ENCODE data around the gene SMIM30. TPM values are rescaled to one million over a fixed set of nuclear protein-coding genes. Genes with fewer than 3 reads are reported as not detected.

SMIM30 gene
- total RNA-seq, 1 experiment from 2014 or later: 32.3 TPM

- H3K27me3 Mint-ChIP-seq (ENCODE audit: low read depth): peaks cover 9% of the 10 kb centered on the region
- no peaks in the 10 kb centered on the region for H3K9me3 Mint-ChIP-seq
- Histone ChIP-seq H2BK12ac (ENCODE audit: insufficient read length, low read depth, low read length) (no peak overlapping the region), H2BK5ac (ENCODE audit: insufficient read length, low read length) (no peak overlapping the region), H3K23me2 (ENCODE audit: insufficient read length, low read depth, low read length, poor library complexity, severe bottlenecking) (no peaks in the 10 kb centered on the region), H3K4ac (ENCODE audit: low read depth, low read length) (no peak overlapping the region), H4K5ac (ENCODE audit: insufficient read length, low read depth, low read length) (no peak overlapping the region), H4K91ac (ENCODE audit: insufficient read length, low read depth, low read length) (no peak overlapping the region), H3K18ac (ENCODE audit: insufficient read length, low read depth, low read length) (no peak overlapping the region), H3K79me1 (ENCODE audit: insufficient read depth, low read depth, low read length, poor library complexity, severe bottlenecking) (no peaks in the 10 kb centered on the region), H3K4me1 (ENCODE audit: insufficient read depth, low read length) (no peaks in the 10 kb centered on the region), H3K79me2 (ENCODE audit: insufficient read depth, low read length) (no peaks in the 10 kb centered on the region), H2BK120ac (ENCODE audit: low read depth, low read length, poor library complexity, severe bottlenecking) (no peak overlapping the region), H3K9me3 (ENCODE audit: control insufficient read depth, low read depth, low read length) (no peaks in the 10 kb centered on the region), H3K23ac (ENCODE audit: insufficient read length, low read depth, low read length) (no peak overlapping the region), H4K20me1 (ENCODE audit: control insufficient read depth, insufficient read depth, insufficient read length) (no peaks in the 10 kb centered on the region), H4K8ac (replicated peaks; ENCODE audit: insufficient read length, low read depth, low read length) (no peak overlapping the region), H2AK5ac (ENCODE audit: insufficient read length, low read length) (no peak overlapping the region), H2AFZ (ENCODE audit: low read length) (no peak overlapping the region), H3K27ac (ENCODE audit: insufficient read length, low read depth, low read length) (no peak overlapping the region), H3K4me2 (ENCODE audit: insufficient read depth, insufficient read length, low read length) (no peak overlapping the region), H2BK15ac (ENCODE audit: low read depth, low read length) (no peak overlapping the region), H3K14ac (ENCODE audit: insufficient read depth, low read length) (no peak overlapping the region), H2BK20ac (ENCODE audit: low read depth, low read length, poor library complexity, severe bottlenecking) (no peak overlapping the region), H3K56ac (ENCODE audit: insufficient read length, low read depth, low read length) (no peak overlapping the region), H3K9ac (ENCODE audit: extremely low read depth, insufficient read length, low read length) (no peak overlapping the region), H3K27me3 (ENCODE audit: insufficient read depth, low read length) (no peaks in the 10 kb centered on the region), H3T11ph (ENCODE audit: low read length) (no peak overlapping the region)
- no peak for DNase-seq
- no peak for TF ChIP-seq CTCF (conservative IDR thresholded peaks at IDR 0.05)
- WGBS (ENCODE audit: extremely low coverage, insufficient read length, low lambda C conversion rate): no CpG with 5 or more reads among the region's 2 CpGs
- no peak overlapping the region for H3K4me3 Mint-ChIP-seq
- H3K27ac Mint-ChIP-seq: no peak overlapping the region
- H3K4me1 Mint-ChIP-seq: no peaks in the 10 kb centered on the region
- H3K36me3 Mint-ChIP-seq (ENCODE audit: insufficient read depth in 1 of 3, low read depth in 3 of 3): no peaks in the 10 kb centered on the region
Observed at GRCh38 chr7:113131367-113131766, 13.0 kb upstream of the SMIM30 start.

Measured in H9 (cell line).